Measurements from ENCODE around the gene HPS5. TPM values are rescaled to one million over a fixed set of nuclear protein-coding genes. Genes with fewer than 3 reads are reported as not detected.

Gene HPS5
- total RNA-seq, 1 experiment from 2014 or later = 15.4 TPM

GRCh38 chr11:18261721-18262120 lies 60.2 kb downstream of the HPS5 start:
- H3K18ac ChIP-seq (ENCODE audit: insufficient read length, low read depth, low read length) = no peak overlapping the region
- no peak overlapping the region for H4K5ac ChIP-seq (ENCODE audit: insufficient read length, low read depth, low read length)
- Mint-ChIP-seq H3K36me3 (ENCODE audit: insufficient read depth in 1 of 3, low read depth in 3 of 3) (no peaks in the 10 kb centered on the region), H3K4me1 (no peaks in the 10 kb centered on the region; a peak in 1 of 4 replicates), H3K9me3 (no peaks in the 10 kb centered on the region), H3K4me3 (no peak overlapping the region), H3K27me3 (ENCODE audit: low read depth) (no peaks in the 10 kb centered on the region; the same call in 1 of the 2 replicates), H3K27ac (no peak overlapping the region)
- no peak overlapping the region for H3K23ac ChIP-seq (ENCODE audit: insufficient read length, low read depth, low read length)
- H3K23me2 ChIP-seq (ENCODE audit: insufficient read length, low read depth, low read length, poor library complexity, severe bottlenecking) = no peaks in the 10 kb centered on the region
- H3K9me3 ChIP-seq (ENCODE audit: control insufficient read depth, low read depth, low read length) = no peaks in the 10 kb centered on the region
- H4K20me1 ChIP-seq (ENCODE audit: control insufficient read depth, insufficient read depth, insufficient read length) = no peaks in the 10 kb centered on the region
- no peak overlapping the region for H3K14ac ChIP-seq (ENCODE audit: insufficient read depth, low read length)
- H3K4me2 ChIP-seq (ENCODE audit: insufficient read depth, insufficient read length, low read length) = no peak overlapping the region
- no peak for DNase-seq
- H3K9ac ChIP-seq (ENCODE audit: extremely low read depth, insufficient read length, low read length) = no peak overlapping the region
- no peak overlapping the region for H2AK5ac ChIP-seq (ENCODE audit: insufficient read length, low read length)
- no peak overlapping the region for H3K27ac ChIP-seq (ENCODE audit: insufficient read length, low read depth, low read length)
- H3K79me2 ChIP-seq (ENCODE audit: insufficient read depth, low read length) = no peaks in the 10 kb centered on the region
- no peak overlapping the region for H2BK12ac ChIP-seq (ENCODE audit: insufficient read length, low read depth, low read length)
- no peak overlapping the region for H3K4ac ChIP-seq (ENCODE audit: low read depth, low read length)
- H2AFZ ChIP-seq (ENCODE audit: low read length) = no peak overlapping the region
- no peak overlapping the region for H2BK5ac ChIP-seq (ENCODE audit: insufficient read length, low read length)
- no peak overlapping the region for H2BK15ac ChIP-seq (ENCODE audit: low read depth, low read length)
- H3K56ac ChIP-seq (ENCODE audit: insufficient read length, low read depth, low read length) = no peak overlapping the region
- no peaks in the 10 kb centered on the region for H3K4me1 ChIP-seq (ENCODE audit: insufficient read depth, low read length)
- no peak overlapping the region for H2BK120ac ChIP-seq (ENCODE audit: low read depth, low read length, poor library complexity, severe bottlenecking)
- H3K27me3 ChIP-seq (ENCODE audit: insufficient read depth, low read length) = no peaks in the 10 kb centered on the region
- H3K79me1 ChIP-seq (ENCODE audit: insufficient read depth, low read depth, low read length, poor library complexity, severe bottlenecking) = no peaks in the 10 kb centered on the region
- H3T11ph ChIP-seq (ENCODE audit: low read length) = no peak overlapping the region
- H4K91ac ChIP-seq (ENCODE audit: insufficient read length, low read depth, low read length) = no peak overlapping the region
- H2BK20ac ChIP-seq (ENCODE audit: low read depth, low read length, poor library complexity, severe bottlenecking) = no peak overlapping the region
- no CpG with 5 or more reads among the region's 14 CpGs for WGBS (ENCODE audit: extremely low coverage, insufficient read length, low lambda C conversion rate)
- H4K8ac ChIP-seq (replicated peaks; ENCODE audit: insufficient read length, low read depth, low read length) = no peak overlapping the region
- no peak for TF ChIP-seq CTCF (conservative IDR thresholded peaks at IDR 0.05)

Data from H9 (cell line).